K562 (cell line): ENCODE measurements around the gene LRRC58. TPM values are rescaled to one million over a fixed set of nuclear protein-coding genes. Genes with fewer than 3 reads are reported as not detected.

Experiments used
- ATAC-seq: fragments of 200-7000 bp; cut with Tn5 transposase; 3 replicates; pipeline ENCODE4 v1.9.1; 2020; ENCODE audit warnings: moderate library complexity
- BruUV-seq: library from RNA; stranded (reverse); fragments of 400-500 nt; replicated peaks from 2 replicates; lab custom pipeline; 2021; lab: Mats Ljungman, UMichigan
- CTCF ChIA-PET: fragments of 300-600 bp; formaldehyde crosslinking; extraction: SDS; loops from one replicate; lab custom pipeline; 2021; ENCODE audit warnings: low intra/inter-chr PET ratio; lab: Yijun Ruan, JAX
- POLR2A ChIA-PET: fragments of 300-600, 350-650 bp; sonication (Branson Sonifier 250); formaldehyde crosslinking; extraction: SDS; loops from one replicate; lab custom pipeline; 2021; ENCODE audit warnings: antibody characterized with exemption, inconsistent platforms; lab: Yijun Ruan, JAX
- DNase-seq, 4 experiments: peaks; one replicate each; pipeline versions ENCODE4 v3.0.0 to v3.0.0-alpha.2; 2011 to 2018; ENCODE audit warnings: low spot score in 3 of 4, mixed read lengths in 3 of 4; ENCODE audit errors: extremely low read depth in 1 of 4
- FAIRE-seq: peaks from 2 replicates; lab custom pipeline; 2011; peaks lifted over from hg19 to GRCh38; lab: Jason Lieb, UNC
- H2AFZ ChIP-seq: 2 replicates; pipeline ENCODE4 v1.6.0; 2011; ENCODE audit warnings: low read depth, low read length, control low read depth, inconsistent platforms
- H3K27ac ChIP-seq: fragments of 200-600 bp; 3 replicates; pipeline ENCODE4 v1.8.0; 2011; ENCODE audit warnings: low read depth, mild to moderate bottlenecking, control low read depth, inconsistent platforms, low read length, moderate library complexity, mixed read lengths; ENCODE audit errors: extremely low read depth
- H3K27me3 ChIP-seq, 2 experiments: fragments of 300-600 bp in 1 of 2; 2 replicates in 1 of 2; 3 replicates in 1 of 2; pipeline versions ENCODE4 v1.6.0 to v1.8.0; 2011; ENCODE audit warnings: inconsistent platforms in 2 of 2, low read length in 2 of 2, mild to moderate bottlenecking in 1 of 2, mixed read lengths in 1 of 2, moderate library complexity in 1 of 2; ENCODE audit not compliant: control insufficient read depth in 2 of 2, insufficient read depth in 2 of 2
- H3K36me3 ChIP-seq: fragments of 300-600 bp; 3 replicates; pipeline ENCODE4 v1.8.0; 2011; ENCODE audit warnings: mild to moderate bottlenecking, low read length, inconsistent platforms; ENCODE audit not compliant: control insufficient read depth, insufficient read depth
- H3K4me1 ChIP-seq, 2 experiments: fragments of 200-600 bp in 1 of 2; replicated peaks in 1 of 2; 2 replicates in 1 of 2; 3 replicates in 1 of 2; pipeline versions ENCODE4 v1.5.1 to v1.8.0; 2011; ENCODE audit warnings: inconsistent platforms in 2 of 2, low read length in 2 of 2, mild to moderate bottlenecking in 1 of 2, mixed read lengths in 1 of 2, moderate library complexity in 1 of 2; ENCODE audit not compliant: control insufficient read depth in 2 of 2, insufficient read depth in 2 of 2
- H3K4me2 ChIP-seq: 2 replicates; pipeline ENCODE4 v1.6.1; 2011; ENCODE audit warnings: low read length, control low read depth, inconsistent platforms, mixed read lengths; ENCODE audit not compliant: insufficient read depth
- H3K4me3 ChIP-seq: fragments of 200-600 bp; sonication (generic), shearing (Covaris generic); 2 replicates; pipeline ENCODE4 v1.5.1; 2016; ENCODE audit warnings: control low read depth, inconsistent platforms
- H3K79me2 ChIP-seq: fragments of 200-600 bp; 3 replicates; pipeline ENCODE4 v1.8.0; 2011; ENCODE audit warnings: low read length, inconsistent platforms; ENCODE audit not compliant: control insufficient read depth, insufficient read depth
- H3K9ac ChIP-seq, 2 experiments: 2 replicates each; pipeline versions ENCODE4 v1.6.0 to v1.6.1; 2011; ENCODE audit warnings: low read depth in 2 of 2, low read length in 2 of 2, control low read depth in 1 of 2, inconsistent platforms in 1 of 2, mild to moderate bottlenecking in 1 of 2, mixed read lengths in 1 of 2; ENCODE audit not compliant: insufficient read depth in 1 of 2
- H3K9me1 ChIP-seq: one replicate; pipeline ENCODE4 v1.6.0; 2011; ENCODE audit warnings: inconsistent platforms, mild to moderate bottlenecking, low read length, moderate library complexity; ENCODE audit not compliant: control insufficient read depth, insufficient read depth
- H3K9me3 ChIP-seq: replicated peaks from 2 replicates; pipeline ENCODE4 v1.5.1; 2011; ENCODE audit warnings: low read depth, low read length, inconsistent platforms; ENCODE audit not compliant: control insufficient read depth, insufficient read depth
- H4K20me1 ChIP-seq: replicated peaks from 2 replicates; pipeline ENCODE4 v1.6.1; 2011; ENCODE audit warnings: low read length, inconsistent platforms, mixed read lengths; ENCODE audit not compliant: control insufficient read depth, insufficient read depth
- L3MBTL2 ChIP-seq: fragments of 450-650 bp; IDR thresholded peaks from 2 replicates; pipeline ENCODE4 v1.6.1; 2016; ENCODE audit warnings: mild to moderate bottlenecking, moderate library complexity
- PURB ChIP-seq: sonication (generic); formaldehyde crosslinking; IDR thresholded peaks from 2 replicates; pipeline ENCODE4 v1.9.0; 2021; ENCODE audit warnings: low read depth, mild to moderate bottlenecking, missing genetic modification reagents
- WGBS: fragments of 100-300 bp; shearing (Covaris generic); methylation state at CpG from one replicate; pipeline ENCODE4 v1.1.6; 2016; ENCODE audit warnings: low coverage, mixed read lengths; ENCODE audit not compliant: insufficient coverage; ENCODE audit errors: missing lambda C conversion rate; 5-methylcytosine and 5-hydroxymethylcytosine counted together
- in situ Hi-C: fragments of 300-500 bp; cut with MboI; formaldehyde crosslinking; loops from 4 replicates; pipeline ENCODE4 v1.15.0; 2018; ENCODE audit warnings: inconsistent platforms, mixed read lengths
- intact Hi-C: fragments of 100-400 bp; cut with micrococcal nuclease; formaldehyde crosslinking; loops from 2 replicates; pipeline ENCODE4 v1.14.2; 2022
- polyA plus RNA-seq, 8 experiments: library from polyadenylated mRNA; depleted of rRNA in 4 of 8; stranded (reverse) in 5 of 8; unstranded in 3 of 8; fragments of >200 nt; fragmentation: Nextera tagmentation in 2 of 8; fragmentation: Illumina TruSeq in 1 of 8; extraction: Ambion mirVana in 2 of 8; extraction: Trizol in 1 of 8; gene quantifications; 2 replicates each; pipeline versions ENCODE4 v1.2.1 to v1.2.3, GENCODE V29; 2011 to 2014; ENCODE audit warnings: inconsistent platforms in 1 of 8, missing spikeins in 1 of 8
- total RNA-seq, 7 experiments: library from RNA; depleted of rRNA in 6 of 7; stranded (reverse); fragments of >200 nt in 6 of 7; fragmentation: Illumina TruSeq in 2 of 7; extraction: Trizol in 2 of 7; gene quantifications; 2 replicates each; pipeline versions ENCODE4 v1.2.1 to v1.2.3, GENCODE V29; 2011 to 2021; ENCODE audit warnings: low replicate concordance in 1 of 7
- TF ChIP-seq, protein P1 (sequence below): fragments of 450-650 bp; IDR thresholded peaks from 2 replicates; pipeline ENCODE4 v1.6.1; 2016; ENCODE audit warnings: mild to moderate bottlenecking, moderate library complexity
- TF ChIP-seq, protein P2 (sequence below), 2 experiments: IDR thresholded peaks; 2 replicates each; pipeline ENCODE4 v1.6.1; 2011; ENCODE audit warnings: borderline replicate concordance in 1 of 2, control low read depth in 1 of 2, low read depth in 1 of 2, low read length in 1 of 2, mild to moderate bottlenecking in 1 of 2, mixed read lengths in 1 of 2, moderate library complexity in 1 of 2; ENCODE audit not compliant: insufficient read depth in 1 of 2, insufficient read length in 1 of 2, poor library complexity in 1 of 2, severe bottlenecking in 1 of 2; ENCODE audit errors: extremely low read depth in 1 of 2

LRRC58 gene
- total and polyA plus RNA-seq, 9 of the 15 experiments (the other 6 are each of a cell fraction or from before 2014, with no cell fraction given) = 5.6 to 26.6 (median 14.8) TPM

DNA sequence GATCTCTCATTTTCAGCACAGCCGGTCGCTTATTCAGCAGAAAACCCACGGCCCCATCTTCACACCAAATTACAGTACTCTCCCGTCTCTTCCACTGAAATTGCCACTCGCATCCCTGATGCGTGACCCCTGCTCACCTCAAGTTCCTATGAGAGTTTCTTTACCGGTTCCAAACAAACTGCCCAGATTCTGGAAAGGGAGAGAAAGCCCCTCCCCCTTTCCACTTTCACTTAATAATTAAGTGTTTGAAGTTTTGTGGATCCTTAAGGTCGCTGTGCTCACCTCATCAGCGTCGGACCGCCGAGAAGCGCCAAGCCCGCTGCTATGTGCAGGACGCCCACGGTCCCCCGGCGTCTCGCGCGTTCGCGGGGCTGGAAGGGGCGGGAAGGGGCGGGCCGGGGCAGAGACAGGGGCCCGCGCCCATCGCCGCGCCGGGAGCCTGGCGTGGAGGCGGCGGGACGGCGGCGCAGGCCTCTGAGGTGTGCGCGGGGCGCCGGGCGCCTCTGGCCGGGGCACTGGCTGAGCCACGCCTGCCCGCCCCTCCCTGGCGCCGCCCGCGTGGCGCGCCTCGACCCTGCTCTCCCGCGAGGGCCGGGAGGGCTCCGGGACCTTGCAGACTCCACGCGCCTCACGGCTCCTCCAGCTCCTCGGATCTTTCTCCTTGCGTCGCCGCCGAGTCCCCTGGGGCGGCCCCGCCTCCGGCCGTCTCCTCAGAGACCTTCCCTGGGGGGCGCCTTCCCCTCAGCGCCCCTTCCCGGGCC, 64.2 kb downstream of the LRRC58 start, which contains the start of gene GPR156:
TSS of gene GPR156 (minus strand) at position 476 of the 761 bp plus-strand sequence. CDS start 41,124 bp downstream, outside the sequence.
- 5% methylated on average over 15 of the region's 72 CpGs for WGBS

More for the DNA sequence above, 64.2 kb downstream of the LRRC58 start, which contains the start of gene GPR156:
- DNase-seq (peak in 3 of 4 experiments; percentile 7 to 25 (median 10)), ATAC-seq (peak; percentile 81), FAIRE-seq (no peak)
- Histone ChIP-seq H4K20me1 (no peaks in the 10 kb centered on the region), H3K9me3 (no peaks in the 10 kb centered on the region), H3K4me1 (peaks cover 0 to 8% of the 10 kb centered on the region in 2 experiments; a peak in 2 of 5 replicates), H3K9me1 (no peaks in the 10 kb centered on the region), H3K36me3 (no peaks in the 10 kb centered on the region), H3K4me3 (peak within 1 kb of the TSS; percentile 29), H2AFZ (no peak within 1 kb of the TSS), H3K27me3 (peaks cover 16 to 27% of the 10 kb centered on the region in 2 experiments; a peak in 4 of 5 replicates), H3K27ac (no peak within 1 kb of the TSS), H3K4me2 (no peak within 1 kb of the TSS), H3K9ac (no peak within 1 kb of the TSS), H3K79me2 (no peaks in the 10 kb centered on the region)
- CTCF ChIA-PET = no interaction called here
- intact Hi-C loops = no loop called here
- BruUV-seq = no TSS peak
- TF ChIP-seq, protein P1, sequence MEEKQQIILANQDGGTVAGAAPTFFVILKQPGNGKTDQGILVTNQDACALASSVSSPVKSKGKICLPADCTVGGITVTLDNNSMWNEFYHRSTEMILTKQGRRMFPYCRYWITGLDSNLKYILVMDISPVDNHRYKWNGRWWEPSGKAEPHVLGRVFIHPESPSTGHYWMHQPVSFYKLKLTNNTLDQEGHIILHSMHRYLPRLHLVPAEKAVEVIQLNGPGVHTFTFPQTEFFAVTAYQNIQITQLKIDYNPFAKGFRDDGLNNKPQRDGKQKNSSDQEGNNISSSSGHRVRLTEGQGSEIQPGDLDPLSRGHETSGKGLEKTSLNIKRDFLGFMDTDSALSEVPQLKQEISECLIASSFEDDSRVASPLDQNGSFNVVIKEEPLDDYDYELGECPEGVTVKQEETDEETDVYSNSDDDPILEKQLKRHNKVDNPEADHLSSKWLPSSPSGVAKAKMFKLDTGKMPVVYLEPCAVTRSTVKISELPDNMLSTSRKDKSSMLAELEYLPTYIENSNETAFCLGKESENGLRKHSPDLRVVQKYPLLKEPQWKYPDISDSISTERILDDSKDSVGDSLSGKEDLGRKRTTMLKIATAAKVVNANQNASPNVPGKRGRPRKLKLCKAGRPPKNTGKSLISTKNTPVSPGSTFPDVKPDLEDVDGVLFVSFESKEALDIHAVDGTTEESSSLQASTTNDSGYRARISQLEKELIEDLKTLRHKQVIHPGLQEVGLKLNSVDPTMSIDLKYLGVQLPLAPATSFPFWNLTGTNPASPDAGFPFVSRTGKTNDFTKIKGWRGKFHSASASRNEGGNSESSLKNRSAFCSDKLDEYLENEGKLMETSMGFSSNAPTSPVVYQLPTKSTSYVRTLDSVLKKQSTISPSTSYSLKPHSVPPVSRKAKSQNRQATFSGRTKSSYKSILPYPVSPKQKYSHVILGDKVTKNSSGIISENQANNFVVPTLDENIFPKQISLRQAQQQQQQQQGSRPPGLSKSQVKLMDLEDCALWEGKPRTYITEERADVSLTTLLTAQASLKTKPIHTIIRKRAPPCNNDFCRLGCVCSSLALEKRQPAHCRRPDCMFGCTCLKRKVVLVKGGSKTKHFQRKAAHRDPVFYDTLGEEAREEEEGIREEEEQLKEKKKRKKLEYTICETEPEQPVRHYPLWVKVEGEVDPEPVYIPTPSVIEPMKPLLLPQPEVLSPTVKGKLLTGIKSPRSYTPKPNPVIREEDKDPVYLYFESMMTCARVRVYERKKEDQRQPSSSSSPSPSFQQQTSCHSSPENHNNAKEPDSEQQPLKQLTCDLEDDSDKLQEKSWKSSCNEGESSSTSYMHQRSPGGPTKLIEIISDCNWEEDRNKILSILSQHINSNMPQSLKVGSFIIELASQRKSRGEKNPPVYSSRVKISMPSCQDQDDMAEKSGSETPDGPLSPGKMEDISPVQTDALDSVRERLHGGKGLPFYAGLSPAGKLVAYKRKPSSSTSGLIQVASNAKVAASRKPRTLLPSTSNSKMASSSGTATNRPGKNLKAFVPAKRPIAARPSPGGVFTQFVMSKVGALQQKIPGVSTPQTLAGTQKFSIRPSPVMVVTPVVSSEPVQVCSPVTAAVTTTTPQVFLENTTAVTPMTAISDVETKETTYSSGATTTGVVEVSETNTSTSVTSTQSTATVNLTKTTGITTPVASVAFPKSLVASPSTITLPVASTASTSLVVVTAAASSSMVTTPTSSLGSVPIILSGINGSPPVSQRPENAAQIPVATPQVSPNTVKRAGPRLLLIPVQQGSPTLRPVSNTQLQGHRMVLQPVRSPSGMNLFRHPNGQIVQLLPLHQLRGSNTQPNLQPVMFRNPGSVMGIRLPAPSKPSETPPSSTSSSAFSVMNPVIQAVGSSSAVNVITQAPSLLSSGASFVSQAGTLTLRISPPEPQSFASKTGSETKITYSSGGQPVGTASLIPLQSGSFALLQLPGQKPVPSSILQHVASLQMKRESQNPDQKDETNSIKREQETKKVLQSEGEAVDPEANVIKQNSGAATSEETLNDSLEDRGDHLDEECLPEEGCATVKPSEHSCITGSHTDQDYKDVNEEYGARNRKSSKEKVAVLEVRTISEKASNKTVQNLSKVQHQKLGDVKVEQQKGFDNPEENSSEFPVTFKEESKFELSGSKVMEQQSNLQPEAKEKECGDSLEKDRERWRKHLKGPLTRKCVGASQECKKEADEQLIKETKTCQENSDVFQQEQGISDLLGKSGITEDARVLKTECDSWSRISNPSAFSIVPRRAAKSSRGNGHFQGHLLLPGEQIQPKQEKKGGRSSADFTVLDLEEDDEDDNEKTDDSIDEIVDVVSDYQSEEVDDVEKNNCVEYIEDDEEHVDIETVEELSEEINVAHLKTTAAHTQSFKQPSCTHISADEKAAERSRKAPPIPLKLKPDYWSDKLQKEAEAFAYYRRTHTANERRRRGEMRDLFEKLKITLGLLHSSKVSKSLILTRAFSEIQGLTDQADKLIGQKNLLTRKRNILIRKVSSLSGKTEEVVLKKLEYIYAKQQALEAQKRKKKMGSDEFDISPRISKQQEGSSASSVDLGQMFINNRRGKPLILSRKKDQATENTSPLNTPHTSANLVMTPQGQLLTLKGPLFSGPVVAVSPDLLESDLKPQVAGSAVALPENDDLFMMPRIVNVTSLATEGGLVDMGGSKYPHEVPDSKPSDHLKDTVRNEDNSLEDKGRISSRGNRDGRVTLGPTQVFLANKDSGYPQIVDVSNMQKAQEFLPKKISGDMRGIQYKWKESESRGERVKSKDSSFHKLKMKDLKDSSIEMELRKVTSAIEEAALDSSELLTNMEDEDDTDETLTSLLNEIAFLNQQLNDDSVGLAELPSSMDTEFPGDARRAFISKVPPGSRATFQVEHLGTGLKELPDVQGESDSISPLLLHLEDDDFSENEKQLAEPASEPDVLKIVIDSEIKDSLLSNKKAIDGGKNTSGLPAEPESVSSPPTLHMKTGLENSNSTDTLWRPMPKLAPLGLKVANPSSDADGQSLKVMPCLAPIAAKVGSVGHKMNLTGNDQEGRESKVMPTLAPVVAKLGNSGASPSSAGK = 0 out of 2 replicates have a peak, but pooled peaks have one; percentile 31
- no peak for TF ChIP-seq PURB (CRISPR knock-in tag)
- peak; percentile 81 for TF ChIP-seq L3MBTL2
- TF ChIP-seq, protein P2, sequence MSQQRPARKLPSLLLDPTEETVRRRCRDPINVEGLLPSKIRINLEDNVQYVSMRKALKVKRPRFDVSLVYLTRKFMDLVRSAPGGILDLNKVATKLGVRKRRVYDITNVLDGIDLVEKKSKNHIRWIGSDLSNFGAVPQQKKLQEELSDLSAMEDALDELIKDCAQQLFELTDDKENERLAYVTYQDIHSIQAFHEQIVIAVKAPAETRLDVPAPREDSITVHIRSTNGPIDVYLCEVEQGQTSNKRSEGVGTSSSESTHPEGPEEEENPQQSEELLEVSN (IDR thresholded peaks at IDR 0.05; ENCODE audit: borderline replicate concordance in 1 of 2, extremely low read depth in 1 of 2, insufficient read depth in 1 of 2, insufficient read length in 1 of 2, low read depth in 1 of 2, low read length in 1 of 2, poor library complexity in 1 of 2, severe bottlenecking in 1 of 2) = peak; percentile 71 to 90
- in situ Hi-C loops = no loop called here
- POLR2A ChIA-PET = no interaction called here
